Breast epithelium (tissue), 3 donors: Measurements from ENCODE around the gene KIF1A.

Experiments used
- POLR2A ChIP-seq: fragments of 450-650 bp; IDR thresholded peaks from one replicate; pipeline ENCODE4 v1.6.1; 2016; ENCODE audit warnings: antibody characterized with exemption, mild to moderate bottlenecking, moderate library complexity
- TF ChIP-seq, protein P1 (sequence below), 3 donors: fragments of 450-650 bp; IDR thresholded peaks; one replicate each; pipeline ENCODE4 v1.5.1; 2016 to 2017; ENCODE audit warnings: antibody characterized with exemption in 3 of 3, mild to moderate bottlenecking in 3 of 3, moderate library complexity in 3 of 3

DNA sequence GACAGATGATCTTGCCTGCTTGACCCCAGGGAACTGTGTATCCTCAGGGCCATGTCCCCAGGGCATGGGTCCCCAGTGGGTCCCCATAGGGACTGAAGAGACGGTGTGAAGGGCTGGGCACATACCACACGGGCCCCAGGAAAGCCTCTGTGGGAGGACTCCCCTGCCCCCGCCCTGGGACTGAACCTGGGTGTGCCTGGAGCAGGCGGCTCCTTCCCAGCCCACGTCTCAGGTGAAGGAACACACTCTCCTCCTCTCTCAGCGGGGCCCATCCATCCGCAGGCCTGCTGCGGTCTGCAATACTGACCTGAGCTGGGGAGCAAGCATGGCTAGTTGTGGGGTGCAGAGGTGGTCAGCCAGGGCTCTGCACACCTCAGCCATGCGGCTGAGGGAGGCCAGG, 45.2 kb downstream of the KIF1A start:
- TF ChIP-seq POLR2A, result no peak
- TF ChIP-seq, protein P1, sequence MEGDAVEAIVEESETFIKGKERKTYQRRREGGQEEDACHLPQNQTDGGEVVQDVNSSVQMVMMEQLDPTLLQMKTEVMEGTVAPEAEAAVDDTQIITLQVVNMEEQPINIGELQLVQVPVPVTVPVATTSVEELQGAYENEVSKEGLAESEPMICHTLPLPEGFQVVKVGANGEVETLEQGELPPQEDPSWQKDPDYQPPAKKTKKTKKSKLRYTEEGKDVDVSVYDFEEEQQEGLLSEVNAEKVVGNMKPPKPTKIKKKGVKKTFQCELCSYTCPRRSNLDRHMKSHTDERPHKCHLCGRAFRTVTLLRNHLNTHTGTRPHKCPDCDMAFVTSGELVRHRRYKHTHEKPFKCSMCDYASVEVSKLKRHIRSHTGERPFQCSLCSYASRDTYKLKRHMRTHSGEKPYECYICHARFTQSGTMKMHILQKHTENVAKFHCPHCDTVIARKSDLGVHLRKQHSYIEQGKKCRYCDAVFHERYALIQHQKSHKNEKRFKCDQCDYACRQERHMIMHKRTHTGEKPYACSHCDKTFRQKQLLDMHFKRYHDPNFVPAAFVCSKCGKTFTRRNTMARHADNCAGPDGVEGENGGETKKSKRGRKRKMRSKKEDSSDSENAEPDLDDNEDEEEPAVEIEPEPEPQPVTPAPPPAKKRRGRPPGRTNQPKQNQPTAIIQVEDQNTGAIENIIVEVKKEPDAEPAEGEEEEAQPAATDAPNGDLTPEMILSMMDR (IDR thresholded peaks at IDR 0.05), result no peak
